ENCODE measurements around the gene LGMN. TPM values are rescaled to one million over a fixed set of nuclear protein-coding genes. Genes with fewer than 3 reads are reported as not detected.

LGMN gene
- total RNA-seq, 1 donor from 2014 or later, result 100 TPM

DNA sequence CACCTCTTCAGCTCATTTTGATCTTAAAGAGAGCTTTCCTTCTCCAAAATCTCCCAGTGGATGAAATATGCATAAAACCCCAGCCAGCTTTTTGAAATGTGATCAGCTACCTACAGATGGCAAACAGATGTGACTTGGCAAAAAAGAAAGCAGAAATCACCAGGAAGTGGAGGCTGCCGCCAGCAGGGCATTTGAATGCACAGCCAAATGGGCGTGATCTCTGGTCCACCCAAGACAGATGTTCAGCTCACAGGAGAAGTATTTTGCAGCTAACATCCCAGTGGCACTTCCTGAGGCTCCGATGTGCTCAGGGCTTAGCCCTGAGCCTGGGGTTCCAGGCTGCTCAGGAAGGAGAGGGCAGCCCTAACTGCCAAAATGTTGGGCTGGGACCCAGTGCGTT, 78.3 kb downstream of the LGMN start:
- Histone ChIP-seq H3K27ac (replicated peaks) (no peak overlapping the region), H3K9me3 (replicated peaks) (no peaks in the 10 kb centered on the region), H3K36me3 (peaks cover 7% of the 10 kb centered on the region), H3K4me3 (no peak overlapping the region), H3K4me1 (no peaks in the 10 kb centered on the region), H3K27me3 (ENCODE audit: low read depth) (no peaks in the 10 kb centered on the region)
- TF ChIP-seq, protein P1, sequence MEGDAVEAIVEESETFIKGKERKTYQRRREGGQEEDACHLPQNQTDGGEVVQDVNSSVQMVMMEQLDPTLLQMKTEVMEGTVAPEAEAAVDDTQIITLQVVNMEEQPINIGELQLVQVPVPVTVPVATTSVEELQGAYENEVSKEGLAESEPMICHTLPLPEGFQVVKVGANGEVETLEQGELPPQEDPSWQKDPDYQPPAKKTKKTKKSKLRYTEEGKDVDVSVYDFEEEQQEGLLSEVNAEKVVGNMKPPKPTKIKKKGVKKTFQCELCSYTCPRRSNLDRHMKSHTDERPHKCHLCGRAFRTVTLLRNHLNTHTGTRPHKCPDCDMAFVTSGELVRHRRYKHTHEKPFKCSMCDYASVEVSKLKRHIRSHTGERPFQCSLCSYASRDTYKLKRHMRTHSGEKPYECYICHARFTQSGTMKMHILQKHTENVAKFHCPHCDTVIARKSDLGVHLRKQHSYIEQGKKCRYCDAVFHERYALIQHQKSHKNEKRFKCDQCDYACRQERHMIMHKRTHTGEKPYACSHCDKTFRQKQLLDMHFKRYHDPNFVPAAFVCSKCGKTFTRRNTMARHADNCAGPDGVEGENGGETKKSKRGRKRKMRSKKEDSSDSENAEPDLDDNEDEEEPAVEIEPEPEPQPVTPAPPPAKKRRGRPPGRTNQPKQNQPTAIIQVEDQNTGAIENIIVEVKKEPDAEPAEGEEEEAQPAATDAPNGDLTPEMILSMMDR (IDR thresholded peaks at IDR 0.05; ENCODE audit: borderline replicate concordance), result no peak
- DNase-seq, result no peak
- intact Hi-C loops (cut with micrococcal nuclease), result no loop called here

DNA sequence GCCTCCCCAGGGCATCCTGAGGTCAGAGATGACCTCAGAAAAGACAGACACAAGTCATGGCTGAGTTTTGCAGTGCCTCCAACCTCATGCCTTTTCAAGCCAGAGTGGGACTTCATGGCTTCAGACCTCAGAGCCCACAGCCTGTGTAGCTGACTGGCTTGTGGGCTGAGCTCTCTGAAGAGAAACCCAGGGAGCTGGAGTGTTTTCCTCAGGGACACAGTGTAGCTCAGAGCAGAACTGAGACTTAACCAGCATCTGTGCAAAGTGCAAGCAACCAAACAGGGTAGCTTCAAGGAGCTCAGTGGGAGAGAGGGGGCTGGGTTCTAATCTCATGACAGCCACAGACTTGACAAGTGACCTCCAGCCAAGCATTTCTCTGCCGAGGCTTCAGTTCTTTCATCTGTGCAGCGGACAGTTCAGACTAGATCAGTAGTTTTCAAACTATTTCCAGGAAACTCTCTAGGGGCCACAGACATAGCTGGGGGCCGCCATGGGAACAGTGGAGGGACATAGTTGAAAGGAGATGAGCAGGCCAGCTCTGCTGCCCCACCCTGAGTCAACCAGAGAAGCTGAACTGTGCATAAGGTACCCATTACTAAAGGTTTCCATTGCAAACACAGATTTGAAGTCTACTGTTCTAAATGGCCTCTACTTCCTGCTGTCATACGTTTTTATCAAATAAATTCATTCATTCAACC, 80.0 kb downstream of the LGMN start:
- H3K4me1 ChIP-seq, result no peaks in the 10 kb centered on the region
- H3K27me3 ChIP-seq (ENCODE audit: low read depth), result no peaks in the 10 kb centered on the region
- H3K4me3 ChIP-seq, result no peak overlapping the region
- intact Hi-C loops (cut with micrococcal nuclease), result no loop called here
- no peak for DNase-seq
- H3K36me3 ChIP-seq, result peaks cover 7% of the 10 kb centered on the region
- TF ChIP-seq, protein P1 (IDR thresholded peaks at IDR 0.05; ENCODE audit: borderline replicate concordance), result no peak
- no peaks in the 10 kb centered on the region for H3K9me3 ChIP-seq (replicated peaks)
- H3K27ac ChIP-seq (replicated peaks), result no peak overlapping the region

DNA sequence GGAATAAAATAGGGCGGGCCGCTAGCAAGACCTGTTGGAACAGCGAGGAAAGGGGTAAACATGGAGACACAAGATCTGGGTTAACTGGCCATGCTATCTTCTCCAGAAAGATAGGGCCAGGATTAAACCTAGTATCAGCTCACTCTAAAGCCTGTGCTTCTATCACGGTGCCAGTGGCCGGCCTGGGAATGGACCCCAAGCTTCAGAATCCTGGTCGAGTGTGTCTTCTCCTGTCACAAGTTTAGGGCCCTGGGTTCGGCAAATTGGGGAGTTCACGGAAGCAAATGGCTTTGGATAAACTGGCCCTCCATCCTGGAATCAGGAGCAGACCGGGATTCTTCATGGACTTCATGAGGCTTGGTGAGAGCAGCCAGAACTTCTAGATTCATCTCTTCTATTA, 82.2 kb downstream of the LGMN start:
- intact Hi-C loops (cut with micrococcal nuclease), result no loop called here
- Histone ChIP-seq H3K36me3 (peaks cover 13% of the 10 kb centered on the region), H3K4me1 (no peaks in the 10 kb centered on the region), H3K4me3 (no peak overlapping the region), H3K27ac (replicated peaks) (peak overlapping the region; percentile 30), H3K9me3 (replicated peaks) (no peaks in the 10 kb centered on the region), H3K27me3 (ENCODE audit: low read depth) (no peaks in the 10 kb centered on the region)
- TF ChIP-seq, protein P1 (IDR thresholded peaks at IDR 0.05; ENCODE audit: borderline replicate concordance), result no peak
- DNase-seq, result no peak

DNA sequence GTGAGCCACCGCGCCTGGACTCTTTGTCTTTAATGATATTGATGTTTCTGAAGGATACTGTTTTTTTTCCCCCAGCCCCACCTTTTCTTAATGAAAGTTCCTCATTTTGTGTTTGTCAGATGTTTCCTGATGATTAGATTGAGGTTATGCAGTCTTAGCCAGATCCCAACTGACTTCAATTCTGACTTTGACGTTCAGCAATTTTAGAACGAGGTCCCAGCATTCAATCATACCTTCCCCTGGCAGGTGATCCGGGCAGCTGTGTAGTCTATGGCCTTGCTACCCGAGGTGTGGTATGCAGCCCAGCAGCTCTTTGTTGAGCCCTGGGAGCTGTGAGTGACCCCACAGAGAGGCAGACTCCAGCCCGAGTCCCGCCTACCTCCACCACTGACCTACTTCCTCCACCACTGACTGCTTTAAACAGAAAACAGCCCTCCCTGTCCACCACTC, 82.7 kb downstream of the LGMN start:
- peaks cover 4% of the 10 kb centered on the region for H3K4me1 ChIP-seq
- no peak for DNase-seq
- H3K9me3 ChIP-seq (replicated peaks), result no peaks in the 10 kb centered on the region
- H3K27ac ChIP-seq (replicated peaks), result peak overlapping the region; percentile 30
- intact Hi-C loops (cut with micrococcal nuclease), result no loop called here
- no peak overlapping the region for H3K4me3 ChIP-seq
- no peaks in the 10 kb centered on the region for H3K27me3 ChIP-seq (ENCODE audit: low read depth)
- H3K36me3 ChIP-seq, result peaks cover 18% of the 10 kb centered on the region
- TF ChIP-seq, protein P1 (IDR thresholded peaks at IDR 0.05; ENCODE audit: borderline replicate concordance), result no peak

DNA sequence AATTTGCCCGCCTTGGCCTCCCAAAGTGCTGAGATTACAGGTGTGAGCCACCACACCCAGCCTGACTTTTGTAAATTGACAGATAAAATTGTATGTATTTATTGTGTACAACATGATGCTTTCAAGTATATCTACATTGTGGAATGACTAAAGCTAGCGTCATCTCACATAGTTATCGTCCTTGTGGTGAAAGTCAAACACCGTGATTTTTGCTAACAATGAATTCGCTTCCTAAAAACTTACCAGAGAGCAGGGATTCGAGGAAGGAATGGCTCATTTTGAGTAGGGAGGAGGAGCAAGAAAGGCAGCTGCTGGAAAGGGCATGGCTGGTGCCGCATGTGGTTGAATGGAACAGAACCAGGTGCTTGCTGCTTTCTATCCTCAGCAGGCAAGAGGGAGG, 85.4 kb downstream of the LGMN start:
- Histone ChIP-seq H3K27me3 (ENCODE audit: low read depth) (no peaks in the 10 kb centered on the region), H3K4me1 (peaks cover 30% of the 10 kb centered on the region)

More for the DNA sequence above, 85.4 kb downstream of the LGMN start:
- no peak for DNase-seq
- Histone ChIP-seq H3K9me3 (replicated peaks) (no peaks in the 10 kb centered on the region), H3K4me3 (no peak overlapping the region), H3K36me3 (peaks cover 28% of the 10 kb centered on the region), H3K27ac (replicated peaks) (no peak overlapping the region)
- intact Hi-C loops (cut with micrococcal nuclease), result no loop called here
- TF ChIP-seq, protein P1 (IDR thresholded peaks at IDR 0.05; ENCODE audit: borderline replicate concordance), result no peak

Measured in left ventricle myocardium inferior (tissue), 1 donor.